ENCODE data around the gene ZMIZ1.

The ZMIZ1 gene

DNA sequence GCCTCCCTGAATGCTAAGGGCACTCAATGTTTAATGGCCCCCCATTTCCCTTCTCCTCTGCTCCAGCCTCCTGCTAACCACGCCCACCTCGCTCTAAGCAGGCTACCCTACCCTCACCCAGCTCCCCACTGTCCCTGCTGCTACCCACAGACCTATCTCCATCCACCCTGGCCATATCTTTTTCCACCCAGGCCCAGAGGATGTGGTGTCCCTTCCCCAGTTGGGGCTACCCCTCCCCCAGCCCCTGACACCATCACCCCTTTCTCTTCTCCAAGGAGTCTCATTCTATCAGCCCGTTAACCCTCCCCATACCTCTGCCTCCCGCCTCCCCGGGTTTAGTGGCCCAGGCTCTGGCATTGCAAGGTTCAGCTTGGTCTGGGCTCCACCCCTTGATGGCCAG, 249.6 kb downstream of the ZMIZ1 start:
- H3K27ac ChIP-seq, result no peak overlapping the region
- TF ChIP-seq ZFX (IDR thresholded peaks at IDR 0.05; ENCODE audit: borderline replicate concordance), result no peak
- TF ChIP-seq, protein P1, sequence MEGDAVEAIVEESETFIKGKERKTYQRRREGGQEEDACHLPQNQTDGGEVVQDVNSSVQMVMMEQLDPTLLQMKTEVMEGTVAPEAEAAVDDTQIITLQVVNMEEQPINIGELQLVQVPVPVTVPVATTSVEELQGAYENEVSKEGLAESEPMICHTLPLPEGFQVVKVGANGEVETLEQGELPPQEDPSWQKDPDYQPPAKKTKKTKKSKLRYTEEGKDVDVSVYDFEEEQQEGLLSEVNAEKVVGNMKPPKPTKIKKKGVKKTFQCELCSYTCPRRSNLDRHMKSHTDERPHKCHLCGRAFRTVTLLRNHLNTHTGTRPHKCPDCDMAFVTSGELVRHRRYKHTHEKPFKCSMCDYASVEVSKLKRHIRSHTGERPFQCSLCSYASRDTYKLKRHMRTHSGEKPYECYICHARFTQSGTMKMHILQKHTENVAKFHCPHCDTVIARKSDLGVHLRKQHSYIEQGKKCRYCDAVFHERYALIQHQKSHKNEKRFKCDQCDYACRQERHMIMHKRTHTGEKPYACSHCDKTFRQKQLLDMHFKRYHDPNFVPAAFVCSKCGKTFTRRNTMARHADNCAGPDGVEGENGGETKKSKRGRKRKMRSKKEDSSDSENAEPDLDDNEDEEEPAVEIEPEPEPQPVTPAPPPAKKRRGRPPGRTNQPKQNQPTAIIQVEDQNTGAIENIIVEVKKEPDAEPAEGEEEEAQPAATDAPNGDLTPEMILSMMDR (IDR thresholded peaks at IDR 0.05), result no peak

DNA sequence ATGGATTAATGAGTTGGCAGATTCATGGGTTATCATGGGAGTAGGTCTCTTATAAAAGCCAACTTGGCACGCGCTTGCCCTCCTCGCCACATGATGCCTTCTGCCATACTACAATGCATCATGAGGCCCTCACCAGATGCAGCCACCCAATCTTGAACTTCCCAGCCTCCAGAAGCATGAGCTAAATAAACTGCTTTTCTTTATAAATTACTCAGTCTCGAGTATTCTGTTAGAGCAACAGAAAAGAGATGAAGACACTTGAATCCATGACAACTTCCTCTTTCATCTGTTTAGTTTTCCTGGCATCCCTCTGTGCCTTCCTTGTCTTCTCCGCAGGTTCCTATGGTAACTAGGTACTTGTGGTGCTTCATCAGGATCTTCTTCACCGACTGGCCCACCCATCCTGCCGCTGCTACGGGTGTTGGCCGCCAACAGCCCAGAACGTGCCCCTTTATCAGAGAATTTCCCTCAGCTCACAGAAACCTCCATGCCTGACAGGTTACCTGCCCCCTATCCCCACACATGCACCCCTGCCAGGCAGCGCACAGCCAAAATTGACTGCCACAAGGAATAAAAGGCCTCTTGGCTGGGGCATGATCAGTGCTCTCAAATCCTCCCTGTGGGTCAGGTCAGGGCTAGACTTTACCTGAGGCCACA, 250.5 kb downstream of the ZMIZ1 start:
- TF ChIP-seq ZFX (IDR thresholded peaks at IDR 0.05; ENCODE audit: borderline replicate concordance), result no peak
- TF ChIP-seq, protein P1 (IDR thresholded peaks at IDR 0.05), result no peak
- no peak overlapping the region for H3K27ac ChIP-seq

- TF ChIP-seq, protein P1 (IDR thresholded peaks at IDR 0.05), result no peak
- no peak for TF ChIP-seq ZFX (IDR thresholded peaks at IDR 0.05; ENCODE audit: borderline replicate concordance)
- H3K27ac ChIP-seq, result no peak overlapping the region
These were observed 251.6 kb downstream of the ZMIZ1 start for GRCh38 chr10:79320316-79320715.

DNA sequence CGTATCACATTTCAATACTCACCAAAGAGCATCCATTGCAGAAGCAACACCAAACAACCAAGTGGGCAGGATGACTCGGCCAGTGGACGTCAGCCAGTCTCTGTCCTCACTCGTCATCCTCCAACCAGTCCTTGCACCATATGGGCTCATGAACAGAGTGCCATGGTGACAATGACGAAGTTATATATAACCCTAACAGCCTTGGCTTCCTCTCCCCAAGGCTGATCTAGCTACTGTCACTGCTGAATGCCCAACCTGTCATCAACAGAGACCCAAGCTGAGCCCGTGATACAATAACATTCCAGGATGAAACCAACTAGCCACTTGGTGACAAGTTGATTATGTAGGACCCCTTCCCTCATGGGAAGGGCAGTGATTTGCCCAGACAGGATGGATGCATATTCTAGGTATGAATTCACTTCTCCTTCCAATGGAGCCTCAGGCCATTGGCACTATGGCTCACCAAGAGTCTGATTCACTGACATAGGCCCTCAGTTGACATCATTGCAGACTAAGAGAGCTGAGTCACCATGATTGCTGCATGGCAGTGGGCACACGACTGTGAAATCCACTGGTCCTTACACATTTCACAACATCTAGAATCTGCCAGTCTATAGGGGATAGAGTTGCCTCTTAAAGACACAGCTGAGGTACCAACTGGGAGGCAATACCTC, 252.2 kb downstream of the ZMIZ1 start:
- TF ChIP-seq, protein P1 (IDR thresholded peaks at IDR 0.05), result no peak
- TF ChIP-seq ZFX (IDR thresholded peaks at IDR 0.05; ENCODE audit: borderline replicate concordance), result no peak
- H3K27ac ChIP-seq, result no peak overlapping the region

GRCh38 chr10:79321494-79321882, 252.7 kb downstream of the ZMIZ1 start:
- no peak for TF ChIP-seq ZFX (IDR thresholded peaks at IDR 0.05; ENCODE audit: borderline replicate concordance)
- TF ChIP-seq, protein P1 (IDR thresholded peaks at IDR 0.05), result no peak
- H3K27ac ChIP-seq, result no peak overlapping the region

GRCh38 chr10:79321951-79322350, 253.2 kb downstream of the ZMIZ1 start:
- H3K27ac ChIP-seq, result no peak overlapping the region
- TF ChIP-seq ZFX (IDR thresholded peaks at IDR 0.05; ENCODE audit: borderline replicate concordance), result no peak
- TF ChIP-seq, protein P1 (IDR thresholded peaks at IDR 0.05), result no peak
